ENCODE data around the gene ARID1B.

DNA sequence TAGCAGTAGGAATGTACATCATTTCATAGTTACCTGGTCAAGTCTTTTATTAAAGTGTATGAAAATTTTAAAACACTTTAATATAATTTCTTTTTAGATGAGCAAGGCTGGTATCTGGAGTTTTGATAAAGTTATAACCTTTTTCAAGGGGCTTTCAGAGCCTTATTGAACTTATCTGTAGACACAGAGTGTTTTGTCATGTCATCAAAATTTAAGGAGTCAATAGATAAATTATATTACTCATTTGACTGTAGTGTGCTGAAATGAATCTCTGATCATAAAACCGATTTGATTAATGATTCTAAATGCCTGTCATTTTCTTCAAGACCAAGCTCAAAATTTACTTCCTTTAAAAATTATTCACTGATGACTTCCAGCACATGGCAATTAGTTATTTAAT, 125.6 kb downstream of the ARID1B start:
- TF ChIP-seq, protein P1, sequence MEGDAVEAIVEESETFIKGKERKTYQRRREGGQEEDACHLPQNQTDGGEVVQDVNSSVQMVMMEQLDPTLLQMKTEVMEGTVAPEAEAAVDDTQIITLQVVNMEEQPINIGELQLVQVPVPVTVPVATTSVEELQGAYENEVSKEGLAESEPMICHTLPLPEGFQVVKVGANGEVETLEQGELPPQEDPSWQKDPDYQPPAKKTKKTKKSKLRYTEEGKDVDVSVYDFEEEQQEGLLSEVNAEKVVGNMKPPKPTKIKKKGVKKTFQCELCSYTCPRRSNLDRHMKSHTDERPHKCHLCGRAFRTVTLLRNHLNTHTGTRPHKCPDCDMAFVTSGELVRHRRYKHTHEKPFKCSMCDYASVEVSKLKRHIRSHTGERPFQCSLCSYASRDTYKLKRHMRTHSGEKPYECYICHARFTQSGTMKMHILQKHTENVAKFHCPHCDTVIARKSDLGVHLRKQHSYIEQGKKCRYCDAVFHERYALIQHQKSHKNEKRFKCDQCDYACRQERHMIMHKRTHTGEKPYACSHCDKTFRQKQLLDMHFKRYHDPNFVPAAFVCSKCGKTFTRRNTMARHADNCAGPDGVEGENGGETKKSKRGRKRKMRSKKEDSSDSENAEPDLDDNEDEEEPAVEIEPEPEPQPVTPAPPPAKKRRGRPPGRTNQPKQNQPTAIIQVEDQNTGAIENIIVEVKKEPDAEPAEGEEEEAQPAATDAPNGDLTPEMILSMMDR (IDR thresholded peaks at IDR 0.05; ENCODE audit: low read length) = no peak
- no peak for TF ChIP-seq EZH2 (optimal IDR thresholded peaks at IDR 0.05; ENCODE audit: low read depth, low read length)

All from MM.1S (cell line).